C4-2B (cell line): ENCODE data around the gene ATG2A.

Source experiments
- ZFX ChIP-seq: fragments of 450-650 bp; IDR thresholded peaks from 2 replicates; pipeline ENCODE4 v1.6.1; 2017
- TF ChIP-seq, protein P1 (sequence below): fragments of 450-650 bp; conservative IDR thresholded peaks from 2 replicates; pipeline ENCODE4 v1.5.1; 2017; ENCODE audit warnings: mild to moderate bottlenecking

DNA sequence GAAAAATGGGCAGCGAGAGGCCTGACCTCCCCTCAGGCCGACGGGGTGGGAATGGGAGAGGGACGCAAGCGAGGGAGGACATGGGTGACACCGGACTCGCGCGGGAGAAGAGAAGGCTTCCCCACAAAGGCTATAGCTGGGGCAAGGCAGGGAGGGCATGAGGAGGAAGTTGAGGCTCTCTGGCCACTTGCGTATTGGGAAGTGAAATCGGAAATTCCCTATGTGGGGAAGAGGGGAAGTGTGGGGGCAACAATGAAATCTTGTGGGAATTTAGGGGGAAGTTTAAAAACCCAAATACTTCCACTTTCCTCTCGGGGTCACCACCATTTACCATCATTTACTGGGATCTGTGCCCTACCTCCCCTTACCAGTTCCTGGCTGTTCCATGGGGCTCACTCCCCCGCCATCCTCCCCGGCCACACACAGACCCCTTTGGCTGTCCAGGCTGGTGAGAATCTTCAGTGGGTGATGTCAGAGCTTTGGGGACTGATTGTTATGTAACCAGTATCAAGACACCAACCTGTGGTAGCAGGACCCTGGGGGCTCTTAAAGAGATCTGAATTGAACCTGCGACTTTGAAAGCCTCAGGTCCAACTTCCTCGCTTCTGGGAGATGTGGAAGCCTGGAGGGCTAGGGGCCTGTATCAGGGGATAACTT is 37.6 kb downstream of the ATG2A start:
- TF ChIP-seq, protein P1, sequence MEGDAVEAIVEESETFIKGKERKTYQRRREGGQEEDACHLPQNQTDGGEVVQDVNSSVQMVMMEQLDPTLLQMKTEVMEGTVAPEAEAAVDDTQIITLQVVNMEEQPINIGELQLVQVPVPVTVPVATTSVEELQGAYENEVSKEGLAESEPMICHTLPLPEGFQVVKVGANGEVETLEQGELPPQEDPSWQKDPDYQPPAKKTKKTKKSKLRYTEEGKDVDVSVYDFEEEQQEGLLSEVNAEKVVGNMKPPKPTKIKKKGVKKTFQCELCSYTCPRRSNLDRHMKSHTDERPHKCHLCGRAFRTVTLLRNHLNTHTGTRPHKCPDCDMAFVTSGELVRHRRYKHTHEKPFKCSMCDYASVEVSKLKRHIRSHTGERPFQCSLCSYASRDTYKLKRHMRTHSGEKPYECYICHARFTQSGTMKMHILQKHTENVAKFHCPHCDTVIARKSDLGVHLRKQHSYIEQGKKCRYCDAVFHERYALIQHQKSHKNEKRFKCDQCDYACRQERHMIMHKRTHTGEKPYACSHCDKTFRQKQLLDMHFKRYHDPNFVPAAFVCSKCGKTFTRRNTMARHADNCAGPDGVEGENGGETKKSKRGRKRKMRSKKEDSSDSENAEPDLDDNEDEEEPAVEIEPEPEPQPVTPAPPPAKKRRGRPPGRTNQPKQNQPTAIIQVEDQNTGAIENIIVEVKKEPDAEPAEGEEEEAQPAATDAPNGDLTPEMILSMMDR: no peak
- TF ChIP-seq ZFX: no peak
